ENCODE results near the gene NR4A1.

NR4A1 gene

DNA sequence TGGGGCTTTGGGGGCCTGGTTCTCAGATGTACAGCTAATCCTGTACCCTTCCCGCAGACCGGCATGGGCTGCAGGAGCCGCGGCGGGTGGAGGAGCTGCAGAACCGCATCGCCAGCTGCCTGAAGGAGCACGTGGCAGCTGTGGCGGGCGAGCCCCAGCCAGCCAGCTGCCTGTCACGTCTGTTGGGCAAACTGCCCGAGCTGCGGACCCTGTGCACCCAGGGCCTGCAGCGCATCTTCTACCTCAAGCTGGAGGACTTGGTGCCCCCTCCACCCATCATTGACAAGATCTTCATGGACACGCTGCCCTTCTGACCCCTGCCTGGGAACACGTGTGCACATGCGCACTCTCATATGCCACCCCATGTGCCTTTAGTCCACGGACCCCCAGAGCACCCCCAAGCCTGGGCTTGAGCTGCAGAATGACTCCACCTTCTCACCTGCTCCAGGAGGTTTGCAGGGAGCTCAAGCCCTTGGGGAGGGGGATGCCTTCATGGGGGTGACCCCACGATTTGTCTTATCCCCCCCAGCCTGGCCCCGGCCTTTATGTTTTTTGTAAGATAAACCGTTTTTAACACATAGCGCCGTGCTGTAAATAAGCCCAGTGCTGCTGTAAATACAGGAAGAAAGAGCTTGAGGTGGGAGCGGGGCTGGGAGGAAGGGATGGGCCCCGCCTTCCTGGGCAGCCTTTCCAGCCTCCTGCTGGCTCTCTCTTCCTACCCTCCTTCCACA lies 7.6 kb downstream of the NR4A1 start:
- DNase-seq (ENCODE audit: low spot score) = no peak

DNA sequence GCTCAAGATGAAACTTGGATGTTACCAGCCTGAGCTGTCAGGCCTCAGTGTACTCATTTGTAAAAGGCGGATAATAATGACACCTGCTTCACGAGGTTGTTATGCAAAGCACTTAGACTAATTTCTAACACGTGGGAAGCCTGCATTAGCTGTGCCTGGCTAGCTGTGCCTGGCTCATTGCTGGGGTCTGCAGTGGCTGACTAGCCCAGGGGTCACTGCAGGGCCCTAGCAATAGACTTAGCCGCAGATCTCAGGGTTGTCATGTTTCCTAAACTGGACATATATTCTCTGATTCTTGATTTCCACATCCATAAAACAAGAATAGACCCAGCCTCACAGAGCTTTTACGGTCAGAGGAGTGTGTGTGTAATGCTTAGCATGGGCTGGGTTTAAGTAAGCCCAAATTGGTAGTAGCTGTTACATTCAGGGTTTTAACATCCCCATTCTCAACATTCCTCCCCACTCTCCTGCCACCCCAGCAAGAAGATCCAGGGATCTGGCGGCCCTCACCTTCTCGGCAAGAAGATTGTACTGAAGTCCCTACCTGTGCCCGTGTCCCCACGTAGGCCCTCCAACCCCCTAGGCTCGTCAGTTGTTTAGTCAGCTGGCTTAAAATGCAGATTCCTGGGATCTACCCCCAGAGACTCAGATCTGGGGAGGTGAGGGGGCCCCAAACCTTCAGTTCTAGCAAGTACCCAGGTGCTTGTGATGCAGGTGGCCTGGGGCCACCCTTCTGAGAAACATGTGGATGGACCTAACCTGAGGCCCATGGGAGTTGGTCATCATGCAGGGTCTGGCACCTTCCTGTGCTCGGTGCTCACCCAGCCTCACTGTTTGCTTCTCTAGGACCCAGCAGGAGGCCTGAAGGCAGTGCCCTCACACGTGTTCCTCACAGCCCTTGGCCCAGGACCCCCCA lies 8.6 kb downstream of the NR4A1 start:
- no peak for DNase-seq (ENCODE audit: low spot score)

DNA sequence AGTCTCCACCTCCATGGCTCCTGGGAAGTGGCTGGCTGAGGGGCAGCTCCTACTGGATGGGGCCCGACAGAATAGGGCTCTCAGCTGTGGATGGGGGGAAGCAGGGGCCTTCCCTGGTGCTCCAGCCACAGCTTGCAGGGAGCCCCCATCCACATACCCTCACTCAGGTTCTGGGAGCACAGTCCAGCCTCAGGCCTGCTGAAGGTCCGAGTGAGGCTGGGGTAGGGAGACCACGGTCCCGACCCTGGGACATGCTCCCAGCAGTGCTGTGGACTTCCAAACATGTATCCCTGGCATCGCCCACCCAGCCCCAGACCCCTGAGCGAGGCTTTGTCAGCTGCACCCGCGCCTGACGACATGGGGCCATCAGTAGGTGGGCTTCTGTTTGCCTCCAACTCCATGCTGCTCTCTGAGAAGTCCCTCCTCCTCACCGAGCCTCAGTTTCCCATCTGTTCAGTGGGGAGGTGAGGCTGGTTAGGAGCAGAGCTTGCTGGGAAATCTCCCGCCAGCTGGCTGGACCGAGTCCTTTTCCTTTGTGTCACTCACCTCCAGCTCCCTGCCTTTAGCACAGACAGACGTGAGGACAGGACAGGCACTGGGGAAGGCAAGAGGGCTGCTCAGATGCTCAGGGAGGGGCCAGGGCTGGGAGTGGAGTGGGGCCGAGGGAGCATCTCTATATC lies 9.4 kb downstream of the NR4A1 start:
- no peak for DNase-seq (ENCODE audit: low spot score)

DNA sequence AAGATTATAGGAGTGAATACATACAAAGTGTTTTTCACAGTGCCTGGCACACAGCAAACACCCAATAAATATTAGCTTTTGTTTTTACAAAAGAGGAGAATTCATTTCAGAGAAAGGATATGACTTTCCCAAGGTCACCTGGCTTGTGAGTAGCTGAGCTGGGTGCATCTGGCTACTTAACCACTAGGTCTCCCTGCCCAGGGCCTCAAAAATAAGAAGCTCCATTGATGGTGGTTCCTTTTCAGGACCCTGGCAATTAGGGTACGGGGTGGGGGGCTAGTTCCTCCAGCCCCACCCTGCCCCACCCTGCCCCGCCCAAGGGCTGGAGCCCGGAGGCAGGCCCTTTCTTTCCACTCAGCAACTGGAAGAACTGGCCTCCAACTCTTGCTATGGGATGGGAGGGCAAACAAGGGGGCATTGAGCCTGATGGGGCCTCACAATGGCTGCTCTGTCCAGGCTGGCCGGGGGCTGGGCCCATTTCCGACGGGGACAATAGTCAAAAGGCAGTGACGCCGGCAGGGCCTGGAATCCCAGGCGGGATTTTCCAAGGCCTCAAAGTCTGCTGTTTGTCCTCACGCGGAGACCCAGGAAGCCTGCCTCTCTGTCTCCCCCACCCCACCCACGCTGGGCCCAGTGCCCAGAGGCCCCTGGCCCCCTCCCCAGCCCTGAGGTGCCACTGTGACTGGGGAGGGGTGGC lies 10.4 kb downstream of the NR4A1 start:
- DNase-seq (ENCODE audit: low spot score) = peak; percentile 58

DNA sequence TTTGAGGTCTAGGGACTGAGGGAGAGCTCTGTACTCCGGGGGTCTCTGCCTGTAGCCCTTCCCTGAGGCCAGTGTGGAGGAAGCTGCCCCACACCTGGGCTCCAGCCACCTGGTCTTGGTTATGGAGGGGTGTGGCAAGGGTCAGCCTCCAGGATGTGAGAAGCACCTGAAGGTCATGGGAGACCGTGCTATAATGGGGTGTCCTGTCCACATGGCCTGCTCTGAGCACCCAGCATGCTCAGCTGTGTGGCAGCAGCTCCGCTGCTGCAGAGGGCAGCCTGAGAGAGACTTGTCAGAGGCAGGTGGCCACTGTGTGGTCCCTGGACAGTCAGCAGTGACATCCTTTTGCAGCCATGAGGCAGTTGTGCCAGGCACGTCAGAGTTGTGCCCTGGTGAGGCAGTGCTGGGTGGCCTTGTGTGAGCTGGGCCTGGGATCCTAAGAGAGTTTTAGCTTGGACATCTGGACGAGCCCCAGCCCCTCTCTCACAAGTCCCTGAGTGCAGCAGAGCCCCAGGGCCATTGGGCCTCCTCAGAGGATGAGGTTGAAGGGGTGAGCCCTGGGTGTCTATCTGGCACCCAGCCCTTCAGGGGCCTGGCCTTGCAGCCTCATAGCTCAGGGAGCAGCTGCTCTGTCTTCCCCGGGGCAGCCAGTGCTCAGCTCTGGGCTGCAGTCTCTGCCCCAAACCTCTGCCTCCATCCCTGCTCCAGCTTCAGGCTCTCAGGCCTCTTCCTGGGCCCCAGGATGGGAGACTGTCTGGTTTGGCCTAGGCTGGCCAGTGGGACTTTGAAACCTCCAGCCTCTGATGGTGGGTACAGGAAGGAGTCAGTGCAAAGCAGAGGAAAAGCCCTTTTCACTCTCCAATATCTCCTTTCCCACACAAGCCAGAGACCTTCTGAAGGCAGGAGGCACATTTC lies 11.2 kb downstream of the NR4A1 start:
- DNase-seq (ENCODE audit: low spot score) = no peak

DNA sequence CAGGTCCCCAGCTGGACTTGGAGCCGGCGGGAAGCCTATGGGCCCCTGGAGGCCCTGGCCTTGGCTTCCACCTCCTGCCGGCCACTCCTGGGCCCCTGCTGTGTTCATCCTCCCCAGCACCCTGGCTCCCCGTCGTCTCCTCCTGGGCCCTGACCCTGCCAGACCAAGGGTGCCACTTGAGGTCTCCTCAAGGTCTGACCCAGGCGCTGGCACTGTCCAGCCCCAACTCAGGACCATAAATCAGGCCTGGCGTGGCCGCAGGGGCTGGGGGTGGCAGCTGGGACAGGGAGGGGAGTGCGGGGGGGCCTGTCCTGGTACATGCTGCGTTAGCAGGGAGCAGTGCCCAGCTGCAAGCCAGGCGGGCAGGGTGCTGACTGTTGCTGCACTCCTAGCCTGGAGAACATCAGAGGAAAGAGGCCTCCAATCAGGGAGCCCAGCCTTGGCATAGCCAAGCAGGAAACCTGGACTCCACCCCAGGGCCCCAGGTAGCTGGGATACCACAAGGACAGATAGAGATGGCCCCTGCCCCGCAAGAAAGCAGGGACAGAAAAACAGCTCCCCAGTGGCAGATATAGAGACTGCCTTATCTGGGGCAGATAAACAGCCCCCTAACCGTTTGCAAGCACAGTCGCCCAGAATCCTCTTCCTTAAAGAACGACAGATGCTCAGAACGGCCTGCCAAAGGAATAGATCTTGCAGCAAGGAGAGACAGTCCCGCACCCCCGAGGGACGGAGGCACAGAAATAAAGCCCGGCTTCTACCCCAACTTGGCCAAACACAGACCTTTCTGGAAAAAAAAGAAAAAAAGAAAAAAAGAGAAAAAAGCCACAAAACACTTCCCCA lies 12.1 kb downstream of the NR4A1 start:
- DNase-seq (ENCODE audit: low spot score) = no peak

DNA sequence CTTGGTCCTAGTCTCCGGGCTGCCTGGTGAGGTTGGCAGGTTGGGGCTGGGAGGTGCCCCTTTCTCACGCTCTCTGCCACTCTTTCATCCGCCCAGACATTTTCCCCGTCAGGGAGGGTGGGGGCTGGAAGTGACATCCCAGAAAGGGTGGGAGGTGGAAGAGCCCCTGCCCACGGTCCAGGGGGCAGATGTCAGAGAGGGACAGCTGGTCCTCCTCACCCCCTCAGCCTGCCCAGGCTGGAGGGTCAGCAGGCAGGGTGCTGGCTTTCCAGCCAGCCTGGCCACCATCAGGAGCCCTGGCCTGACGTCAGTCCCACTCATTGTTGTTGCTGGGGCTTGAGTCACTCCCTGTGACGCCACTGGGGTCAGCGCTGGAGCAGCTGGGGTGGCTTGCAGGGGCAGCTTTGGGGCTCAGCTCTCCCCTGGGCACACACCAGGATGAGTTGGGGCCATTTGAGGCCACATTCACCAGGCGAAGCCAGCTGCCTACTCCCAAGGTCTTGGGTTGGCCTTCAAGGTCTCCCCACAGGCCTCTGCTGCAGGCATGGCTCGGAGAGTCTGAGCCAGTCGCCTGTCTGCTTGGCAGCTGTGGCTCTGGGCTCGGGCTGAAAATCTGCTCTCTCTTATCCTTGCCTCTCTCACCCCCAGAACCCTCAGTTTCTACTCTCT lies 12.9 kb downstream of the NR4A1 start:
- DNase-seq (ENCODE audit: low spot score) = no peak

DNA sequence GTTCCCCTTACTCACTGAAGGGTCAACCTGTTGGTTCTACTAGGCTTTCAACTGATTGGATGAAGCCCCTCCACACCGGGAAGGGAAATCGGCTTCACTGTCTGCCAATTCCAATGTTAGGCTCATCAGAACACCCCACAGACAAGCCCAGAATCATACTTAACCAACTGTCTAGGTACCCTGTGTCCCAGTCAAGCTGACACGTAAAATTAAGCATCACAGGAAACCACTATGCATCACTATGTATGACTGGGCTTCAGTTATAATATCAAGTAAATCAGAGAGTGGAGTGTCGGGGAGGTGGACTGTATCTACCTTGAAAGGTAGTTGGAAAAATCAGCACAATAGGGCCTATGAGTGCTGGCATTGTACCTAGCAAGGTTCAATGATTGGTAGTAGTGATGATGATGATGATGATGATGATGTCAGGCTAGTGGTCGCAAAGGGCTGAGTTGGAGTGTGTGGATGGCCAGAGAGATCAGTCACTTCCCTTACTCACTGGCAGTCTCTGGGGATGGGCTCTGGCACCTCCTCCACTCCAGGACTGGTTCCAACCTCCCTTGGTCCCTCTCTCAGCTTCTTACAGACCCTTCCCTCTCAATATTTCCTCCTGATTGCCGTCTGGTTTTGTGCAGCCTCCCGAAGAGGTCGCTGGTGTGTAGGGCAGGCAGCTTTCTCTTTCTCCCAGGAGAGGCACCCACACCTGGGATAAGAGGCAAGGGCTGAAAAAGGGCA lies 15.3 kb downstream of the NR4A1 start:
- DNase-seq (ENCODE audit: low spot score) = no peak

DNA sequence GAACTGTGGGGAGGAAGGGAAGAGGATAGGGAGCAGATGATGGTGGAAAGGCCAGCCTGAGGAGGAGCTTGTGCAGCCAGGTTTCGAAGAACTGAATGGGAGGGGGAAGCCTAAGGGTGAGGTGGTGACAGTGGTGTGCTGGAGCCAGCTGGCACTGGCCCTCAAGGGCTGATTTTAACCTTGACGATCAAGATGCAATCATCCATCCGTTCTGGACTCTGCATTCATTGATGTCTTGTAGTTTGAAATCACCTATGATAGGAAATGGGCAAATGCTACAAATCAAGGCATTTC lies 15.8 kb downstream of the NR4A1 start:
- DNase-seq (ENCODE audit: low spot score) = no peak

DNA sequence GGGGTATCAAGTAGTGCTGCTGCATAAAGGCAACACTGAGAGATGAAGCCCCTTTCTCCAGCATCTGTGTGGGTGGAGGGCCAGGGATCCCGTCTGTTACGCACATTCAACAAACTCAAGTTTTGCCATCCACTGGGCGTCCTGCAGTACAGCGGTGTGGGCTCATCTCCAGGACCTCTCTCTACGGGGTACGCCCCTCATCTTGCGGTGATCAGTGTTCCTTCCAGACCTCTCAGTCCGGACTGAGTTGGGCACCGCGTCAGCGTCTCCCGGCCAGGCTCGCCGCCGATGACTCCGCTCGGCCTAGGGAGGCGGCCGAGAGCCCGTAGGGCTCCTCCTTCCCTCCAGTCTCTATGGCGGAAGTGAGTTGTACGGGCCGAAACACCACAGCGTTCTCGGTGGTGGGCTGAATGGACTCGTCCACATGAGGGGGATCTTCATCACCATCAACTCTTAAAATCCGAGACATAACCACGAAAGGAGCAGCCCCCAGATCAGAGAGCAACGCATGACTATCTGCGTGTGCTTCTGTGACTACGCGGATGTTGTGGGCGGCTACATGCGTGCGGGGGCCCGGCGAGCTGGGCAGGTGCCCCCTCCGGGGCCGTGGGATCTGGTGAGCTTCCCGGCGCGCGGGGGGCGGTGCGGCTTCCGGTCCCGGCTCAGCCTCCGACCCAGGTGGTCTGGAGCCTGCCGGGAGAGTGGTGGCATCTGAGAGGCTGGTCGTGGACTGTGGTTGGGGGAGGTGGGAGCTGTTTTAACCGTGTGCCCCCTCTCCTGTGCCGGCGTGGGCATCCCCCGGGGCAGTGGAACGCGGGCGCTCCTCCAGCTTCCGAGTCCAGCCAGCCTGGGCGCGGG lies 18.3 kb downstream of the NR4A1 start, which contains the start of gene ATG101:
ATG101 (plus strand) TSS at position 652 of the 858 bp plus-strand sequence. CDS start 3,673 bp downstream, outside the sequence.
- DNase-seq (ENCODE audit: low spot score) = peak; percentile 98

DNA sequence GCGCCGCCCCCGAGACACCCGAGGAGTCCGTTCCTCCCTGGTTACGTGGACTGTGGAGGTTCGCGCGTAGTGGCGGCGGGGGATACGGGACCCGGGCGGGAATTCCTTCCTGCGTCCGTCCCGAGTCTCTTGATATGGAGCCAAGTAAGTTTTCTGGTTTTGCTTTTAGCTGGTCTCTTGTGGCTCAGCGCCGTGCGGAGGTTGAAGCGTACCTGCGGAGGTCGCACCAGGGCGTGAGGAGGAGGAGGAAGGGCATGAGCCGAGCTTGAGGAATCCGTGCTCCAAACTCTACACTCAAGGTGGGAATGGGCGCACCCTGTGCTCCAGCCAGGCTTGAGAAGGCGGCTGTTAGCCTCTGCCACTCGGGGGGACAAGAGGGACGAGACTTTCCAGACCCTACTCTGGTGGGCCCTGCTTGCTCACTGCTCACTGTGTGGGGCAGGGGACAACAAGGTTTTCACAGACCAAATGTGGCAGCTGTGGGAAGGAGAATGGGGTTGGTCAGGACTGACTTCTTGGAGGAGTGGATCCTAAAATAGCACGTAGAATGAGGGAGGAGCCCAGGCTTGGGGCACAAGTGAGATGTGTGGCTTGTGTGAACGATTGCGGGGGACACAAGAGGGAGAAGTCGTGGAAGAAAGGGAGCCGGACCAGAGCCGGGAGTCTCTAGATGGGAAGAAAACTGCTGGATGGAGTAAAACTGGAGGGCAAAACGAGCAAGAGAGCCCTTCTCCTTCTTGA lies 19.1 kb downstream of the NR4A1 start:
- DNase-seq (ENCODE audit: low spot score) = no peak

DNA sequence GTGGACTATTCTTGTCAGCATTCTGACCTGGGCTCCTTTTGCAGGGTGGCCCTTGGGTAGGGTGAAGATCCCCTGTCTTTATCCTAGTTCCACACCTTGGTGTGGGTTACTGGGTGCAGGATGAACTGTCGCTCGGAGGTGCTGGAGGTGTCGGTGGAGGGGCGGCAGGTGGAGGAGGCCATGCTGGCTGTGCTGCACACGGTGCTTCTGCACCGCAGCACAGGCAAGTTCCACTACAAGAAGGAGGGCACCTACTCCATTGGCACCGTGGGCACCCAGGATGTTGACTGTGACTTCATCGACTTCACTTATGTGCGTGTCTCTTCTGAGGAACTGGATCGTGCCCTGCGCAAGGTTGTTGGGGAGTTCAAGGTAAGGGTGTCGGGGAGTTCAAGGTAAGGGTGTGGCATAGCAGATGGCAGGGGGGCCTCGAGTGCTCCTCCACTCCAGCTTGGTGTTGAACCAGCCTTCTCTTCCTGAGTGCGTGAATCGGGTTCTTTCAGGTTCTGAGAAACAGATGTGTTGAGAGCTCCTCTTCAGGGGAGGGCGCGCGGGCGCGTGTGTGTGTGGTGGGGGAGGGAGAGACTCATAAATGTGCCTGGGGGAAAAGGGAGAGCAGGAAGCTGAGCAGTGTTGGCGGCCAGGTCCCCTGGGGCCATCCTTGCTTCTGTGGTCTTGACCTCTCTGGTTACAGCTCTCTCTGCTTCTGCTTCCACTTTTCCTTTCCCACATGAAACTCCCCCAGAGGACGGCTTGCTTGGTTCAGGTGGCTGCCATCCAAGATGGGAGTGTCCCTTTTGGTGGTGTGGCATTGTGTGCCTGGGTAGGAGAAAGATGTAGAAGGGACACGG lies 22.5 kb downstream of the NR4A1 start:
- no peak for DNase-seq (ENCODE audit: low spot score)

DNA sequence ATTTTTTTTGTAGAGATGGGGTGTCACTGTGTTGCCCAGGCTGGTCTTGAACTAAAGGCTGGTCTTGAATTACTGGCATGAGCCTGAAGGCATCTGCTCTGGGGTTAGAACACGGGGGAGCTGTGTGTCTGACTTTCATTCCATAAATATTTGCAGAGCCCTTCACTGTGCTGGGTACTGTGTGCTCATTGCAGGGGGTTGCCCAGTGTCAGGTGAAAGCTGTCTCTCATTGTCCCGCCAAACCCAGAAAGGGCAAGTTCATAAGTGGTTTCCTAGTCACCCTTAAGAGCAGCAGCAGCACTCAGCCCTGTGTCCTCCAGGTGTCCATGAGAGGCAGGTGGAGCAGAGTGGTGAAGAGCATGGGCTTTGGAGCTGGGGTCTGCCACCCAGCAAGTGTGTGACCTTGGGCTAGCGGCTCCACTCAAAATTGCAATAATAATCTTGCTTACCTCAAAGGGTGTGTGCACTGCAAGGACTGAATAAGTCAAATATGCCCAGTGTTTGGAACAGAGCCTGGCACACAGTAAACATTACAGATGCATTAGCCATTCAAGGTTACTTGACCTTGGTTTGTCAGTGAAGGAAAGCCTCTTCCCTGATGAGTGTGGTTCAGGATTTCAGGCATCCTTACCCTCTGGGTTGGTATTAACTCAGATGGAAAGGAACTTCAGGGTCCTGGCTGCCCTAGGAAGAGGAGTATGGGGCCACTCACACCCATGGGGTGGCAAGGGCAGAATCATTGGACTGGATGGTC lies 23.9 kb downstream of the NR4A1 start:
- no peak for DNase-seq (ENCODE audit: low spot score)

DNA sequence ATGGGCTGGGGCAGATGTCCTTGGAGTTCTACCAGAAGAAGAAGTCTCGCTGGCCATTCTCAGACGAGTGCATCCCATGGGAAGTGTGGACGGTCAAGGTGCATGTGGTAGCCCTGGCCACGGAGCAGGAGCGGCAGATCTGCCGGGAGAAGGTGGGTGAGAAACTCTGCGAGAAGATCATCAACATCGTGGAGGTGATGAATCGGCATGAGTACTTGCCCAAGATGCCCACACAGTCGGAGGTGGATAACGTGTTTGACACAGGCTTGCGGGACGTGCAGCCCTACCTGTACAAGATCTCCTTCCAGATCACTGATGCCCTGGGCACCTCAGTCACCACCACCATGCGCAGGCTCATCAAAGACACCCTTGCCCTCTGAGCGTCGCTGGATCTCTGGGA lies 25.6 kb downstream of the NR4A1 start:
- DNase-seq (ENCODE audit: low spot score) = no peak

DNA sequence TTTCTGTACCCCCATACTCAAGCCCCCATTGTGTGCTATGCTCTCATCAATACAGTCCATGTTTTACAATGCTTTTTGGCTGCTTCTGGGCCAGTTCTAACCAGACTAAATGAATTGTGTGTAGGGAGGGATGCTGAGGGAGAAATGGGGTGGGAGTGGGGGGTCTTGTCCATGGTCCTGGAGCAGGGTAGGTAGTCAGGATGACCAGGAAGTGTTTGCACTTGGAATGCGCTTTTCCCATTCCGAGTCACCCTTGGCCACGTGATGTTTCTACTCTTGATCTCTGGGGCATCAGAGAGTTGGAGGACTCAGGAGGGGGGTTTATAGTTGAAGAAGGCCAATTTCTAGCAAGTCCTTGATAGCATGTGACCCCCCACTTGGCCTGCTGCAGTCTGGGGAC lies 27.0 kb downstream of the NR4A1 start:
- DNase-seq (ENCODE audit: low spot score) = no peak

Measured in HuH-7 (cell line).